HG03460 (cell line): ENCODE measurements around the gene TSNAXIP1.

Experiments used
- ATAC-seq: cut with Tn5 transposase; IDR thresholded peaks from one replicate; pipeline ENCODE4 v1.9.1; 2021; ENCODE audit not compliant: unreplicated experiment

TSNAXIP1 gene

DNA sequence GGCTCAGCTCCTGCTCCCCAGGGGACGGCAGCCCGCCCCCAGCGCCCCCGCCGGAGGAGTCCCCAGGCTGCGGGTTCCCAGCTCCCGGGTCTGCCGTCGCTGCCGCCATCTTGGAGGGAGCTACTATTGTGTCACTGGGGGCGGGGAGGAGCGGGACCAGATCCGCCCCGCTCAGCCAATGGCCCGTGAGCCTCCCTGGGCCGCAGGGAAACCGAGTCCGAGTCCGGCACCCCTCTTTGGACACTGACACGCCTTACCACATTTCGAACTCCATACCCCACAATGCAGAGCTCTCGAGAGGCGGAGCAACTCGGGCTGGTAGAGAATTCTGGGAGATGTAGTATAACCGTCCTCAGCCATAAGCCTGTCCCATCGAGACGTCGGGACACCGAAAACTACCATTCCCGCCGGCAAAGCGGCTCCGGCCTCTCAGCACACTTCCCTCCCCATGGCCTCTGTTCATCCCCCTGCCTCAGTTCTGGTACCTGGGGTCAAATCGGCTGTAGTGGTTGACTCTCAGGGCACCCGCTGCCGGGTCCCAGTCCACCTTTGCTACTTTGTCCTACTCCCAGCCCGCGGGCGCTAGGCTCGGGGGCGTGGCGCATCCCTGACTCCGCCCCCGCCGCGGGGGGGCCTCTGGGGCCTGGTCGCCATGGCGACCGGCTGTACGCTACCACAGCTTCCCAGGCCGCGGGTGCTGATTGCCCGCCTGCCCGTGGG, at the start of gene TSNAXIP1, which contains the start of gene RANBP10:
Gene TSNAXIP1, plus strand, starts transcription at position 462 of the 720 bp plus-strand sequence. CDS start 261 bp downstream, outside the sequence.
Gene RANBP10, minus strand, starts transcription at position 133 of the 720 bp plus-strand sequence. Its CDS starts 24 bp downstream, at position 109.
- ATAC-seq, result peak; percentile 85

GRCh38 chr16:67758006-67758405, 48.7 kb upstream of the TSNAXIP1 start:
- no peak for ATAC-seq

DNA sequence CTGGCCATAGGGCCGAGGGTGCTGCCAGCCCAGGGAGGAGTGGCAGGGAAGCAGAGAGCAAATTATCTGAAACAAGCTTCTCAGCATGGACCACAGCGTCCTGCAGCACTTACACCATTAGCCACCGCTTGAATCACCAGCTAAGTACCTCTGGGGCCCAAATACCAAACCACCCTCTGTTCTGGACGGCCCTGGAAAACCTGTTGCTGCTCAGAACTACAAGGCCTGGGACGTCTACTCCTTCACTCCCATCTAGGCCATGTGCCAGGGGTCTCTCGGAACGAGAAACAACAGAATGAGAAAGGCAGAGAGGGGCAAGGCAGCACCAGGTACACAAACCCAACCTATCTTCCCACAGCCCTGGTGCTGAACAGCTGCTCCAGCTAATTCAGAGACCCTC, 47.7 kb upstream of the TSNAXIP1 start:
- ATAC-seq, result no peak

GRCh38 chr16:67760206-67760955, 46.3 kb upstream of the TSNAXIP1 start:
- no peak for ATAC-seq

- ATAC-seq, result no peak
These were observed 45.8 kb upstream of the TSNAXIP1 start for GRCh38 chr16:67760956-67761230.

DNA sequence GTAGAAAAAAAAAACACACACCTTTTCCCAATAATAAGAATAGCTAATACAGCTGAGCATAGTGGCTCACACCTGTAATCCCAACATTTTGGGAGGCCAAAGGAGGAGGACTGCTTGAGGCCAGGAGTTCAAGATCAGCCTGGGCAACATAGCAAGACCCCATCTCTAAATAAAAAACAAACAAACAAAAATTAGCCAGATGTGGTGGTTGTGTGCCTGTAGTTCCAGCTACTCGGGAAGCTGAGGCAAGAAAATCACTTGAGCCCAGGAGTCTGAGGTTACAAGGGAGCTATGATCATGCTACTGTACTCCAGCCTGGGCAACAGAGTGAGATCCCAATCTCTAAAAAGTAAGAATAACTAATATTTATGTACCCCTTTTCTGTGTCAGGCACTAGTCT, 44.8 kb upstream of the TSNAXIP1 start:
- no peak for ATAC-seq

GRCh38 chr16:67762385-67762784, 44.3 kb upstream of the TSNAXIP1 start:
- ATAC-seq, result no peak

- ATAC-seq, result no peak
These were observed 43.6 kb upstream of the TSNAXIP1 start for GRCh38 chr16:67763066-67763465.

- no peak for ATAC-seq
These were observed 42.5 kb upstream of the TSNAXIP1 start for GRCh38 chr16:67764158-67764667.

DNA sequence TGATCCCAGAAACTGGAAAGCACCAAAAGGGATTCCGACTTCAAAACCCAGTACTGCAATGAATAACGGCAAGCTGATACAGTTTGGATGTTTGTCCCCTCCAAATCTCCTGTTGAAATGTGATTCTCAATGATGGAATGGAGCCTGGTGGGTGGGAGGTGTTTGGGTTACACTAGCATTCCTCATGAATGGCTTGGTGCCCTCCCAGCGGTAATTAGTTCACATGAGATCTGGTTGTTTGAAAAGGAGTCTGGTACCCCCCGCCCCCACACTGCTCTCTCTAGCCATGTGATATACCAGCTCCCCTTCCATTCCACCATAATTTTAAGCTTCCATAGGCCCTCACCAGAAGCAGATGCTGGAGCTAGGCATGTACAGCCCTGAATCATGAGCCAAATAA, 40.4 kb upstream of the TSNAXIP1 start:
- no peak for ATAC-seq

- ATAC-seq, result no peak
These were observed 38.7 kb upstream of the TSNAXIP1 start for GRCh38 chr16:67767953-67768352.

DNA sequence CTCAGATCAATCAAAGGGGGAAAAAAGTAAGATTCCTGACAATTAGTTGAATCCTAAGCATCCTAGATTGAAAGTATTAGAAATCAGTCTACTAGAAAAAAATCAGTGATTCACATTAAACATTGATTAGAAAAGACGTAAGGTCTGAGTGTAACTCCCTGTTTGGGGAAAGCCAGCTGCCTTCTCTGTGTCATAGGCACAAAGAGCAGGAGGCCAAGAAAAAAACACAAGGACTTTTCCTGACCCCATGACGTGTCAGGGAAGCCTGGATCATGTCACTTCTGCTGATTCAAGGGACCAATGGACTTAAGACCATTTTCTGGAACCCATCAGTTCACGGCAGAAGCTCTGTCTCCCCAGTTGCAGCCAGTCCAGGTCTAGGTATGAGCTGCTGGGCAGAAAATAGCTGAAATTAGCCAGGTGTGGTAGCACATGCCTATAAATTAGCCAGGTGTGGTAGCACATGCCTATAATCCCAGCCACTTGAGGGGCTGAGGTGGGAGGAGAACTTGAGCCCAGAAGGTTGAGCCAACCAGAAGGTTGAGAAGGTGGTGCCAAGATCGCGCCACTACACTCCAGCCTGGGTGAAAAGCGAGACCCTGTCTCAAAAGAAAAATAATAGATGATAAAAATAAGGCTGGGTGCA, 36.2 kb upstream of the TSNAXIP1 start:
- no peak for ATAC-seq

DNA sequence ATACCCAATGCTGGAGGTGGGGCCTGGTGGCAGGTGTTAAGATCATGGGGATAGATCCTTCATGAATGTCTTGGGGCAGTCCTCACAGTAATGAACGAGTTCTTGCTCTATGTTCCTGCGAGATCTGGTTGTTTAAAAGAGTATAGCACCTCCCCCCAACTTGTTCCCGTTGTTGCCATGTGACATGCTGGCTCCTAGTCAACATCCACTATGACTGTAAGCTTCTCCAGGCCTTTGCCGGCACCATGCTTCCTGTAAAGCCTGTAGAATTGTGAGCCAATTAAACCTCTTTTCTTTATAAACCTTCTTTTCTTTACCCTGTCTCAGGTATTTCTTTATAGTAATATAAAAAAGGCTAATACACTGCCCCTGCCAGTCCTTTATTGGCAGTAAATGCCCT, 33.6 kb upstream of the TSNAXIP1 start:
- ATAC-seq, result no peak

DNA sequence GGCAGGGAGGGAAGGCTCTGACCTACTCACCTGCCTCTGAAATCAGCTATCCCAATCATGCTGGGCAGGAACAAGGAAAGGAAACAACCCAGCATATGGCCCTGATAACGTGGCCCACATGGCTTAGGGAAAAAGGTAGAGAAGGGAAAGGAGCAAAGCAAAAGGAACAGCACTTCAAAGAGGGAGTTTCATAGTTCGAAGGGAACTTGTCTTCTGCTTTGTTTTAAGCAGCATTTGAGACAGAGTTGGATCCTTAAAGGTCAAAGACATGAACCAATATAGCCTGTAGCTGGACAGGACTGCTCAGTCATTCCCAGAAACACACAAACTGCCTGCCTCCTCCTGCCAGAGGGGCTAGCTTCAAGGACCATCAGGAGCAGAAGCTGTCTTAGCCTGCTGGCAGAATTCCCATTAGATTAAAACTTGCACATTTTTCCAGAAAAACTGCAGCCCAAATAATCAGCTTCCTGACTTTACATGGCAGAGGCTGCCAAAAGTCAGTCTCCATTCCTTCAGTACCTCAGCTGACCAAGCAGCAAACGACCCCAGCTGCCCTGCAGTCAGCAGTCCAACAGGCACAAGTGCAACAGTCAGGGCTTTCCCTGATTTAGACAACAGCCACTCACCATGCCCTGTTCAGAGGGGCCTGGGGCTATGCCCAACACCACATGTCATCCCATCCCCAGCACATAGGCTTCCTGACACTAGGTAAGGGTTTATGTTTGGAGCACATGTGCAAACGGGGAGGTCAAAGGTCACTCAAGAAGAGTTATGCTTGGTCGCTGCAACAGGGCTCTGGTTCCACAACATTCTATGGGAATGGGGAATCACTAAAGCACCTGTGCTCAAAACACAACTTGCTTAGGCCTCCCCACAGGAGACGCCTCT, 32.9 kb upstream of the TSNAXIP1 start:
- ATAC-seq, result no peak

DNA sequence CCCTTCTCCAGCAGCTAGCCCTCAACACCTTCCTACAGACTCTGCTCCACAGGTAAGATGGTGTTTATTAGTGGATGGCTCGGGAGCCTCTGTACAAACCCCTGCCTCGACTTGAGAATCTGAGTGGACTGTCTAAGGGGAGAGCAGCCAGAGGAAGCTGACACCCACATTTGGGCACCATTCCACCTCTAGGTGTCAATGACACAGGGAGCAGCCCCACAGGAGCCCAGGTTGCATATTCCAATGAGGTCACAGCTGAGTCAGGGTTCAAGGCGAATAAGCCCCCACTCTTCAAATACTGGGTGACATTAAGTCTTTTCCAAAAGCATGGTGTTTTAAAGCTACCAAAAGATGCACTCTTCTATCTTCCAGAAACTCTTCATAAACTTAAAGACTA, 32.2 kb upstream of the TSNAXIP1 start:
- no peak for ATAC-seq

GRCh38 chr16:67775273-67775672, 31.4 kb upstream of the TSNAXIP1 start:
- ATAC-seq, result no peak

DNA sequence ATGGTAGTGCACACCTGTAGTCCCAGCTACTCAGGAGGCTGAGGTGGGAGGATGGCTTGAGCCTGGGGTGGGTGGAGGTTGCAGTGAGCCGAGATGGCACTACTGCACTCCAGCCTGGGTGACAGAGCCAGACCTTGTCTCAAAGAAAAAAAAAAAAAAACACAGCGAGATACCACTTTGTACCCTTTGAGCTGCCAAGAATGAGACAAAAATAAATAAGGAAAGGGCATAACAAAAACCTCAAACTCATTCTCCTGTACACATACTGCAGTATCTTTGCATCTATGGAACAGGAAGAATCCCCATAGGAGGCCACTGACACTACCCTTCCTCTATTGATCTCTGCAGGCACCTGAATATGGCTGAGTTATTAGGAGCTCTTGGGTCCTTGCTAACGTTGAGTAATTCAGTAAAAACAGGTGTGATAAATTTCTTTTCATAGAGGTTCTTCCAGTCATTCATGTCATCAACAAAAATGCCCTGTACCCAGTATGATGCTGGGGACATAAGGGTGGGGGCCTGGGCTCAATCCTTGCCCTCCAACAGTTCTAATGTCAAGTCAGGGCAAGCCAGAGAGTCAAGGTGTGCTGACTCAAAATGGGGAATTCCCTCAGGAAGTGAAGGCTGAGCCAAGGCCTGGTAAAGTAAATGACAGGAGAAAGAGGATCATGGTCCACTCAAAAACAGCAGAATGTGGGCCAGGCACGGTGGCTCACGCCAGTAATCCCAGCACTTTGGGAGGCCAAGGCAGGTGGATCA, 27.3 kb upstream of the TSNAXIP1 start:
- ATAC-seq, result no peak

- no peak for ATAC-seq
These were observed 25.7 kb upstream of the TSNAXIP1 start for GRCh38 chr16:67780847-67781564.

GRCh38 chr16:67781565-67781921, 25.1 kb upstream of the TSNAXIP1 start:
- ATAC-seq, result peak; percentile 70
